Stimulated activated CD4-positive, alpha-beta T cell treated with anti-CD3 and anti-CD28 coated beads, TNF-alpha, amount 100 ng/mL, for 48 hours (primary cell): ENCODE measurements around the gene TMEM44.

Experiments
- DNase-seq, 3 donors: peaks; one replicate each; pipeline ENCODE4 v3.0.0-alpha.2; 2020; ENCODE audit warnings: low read depth in 3 of 3

The TMEM44 gene

DNA sequence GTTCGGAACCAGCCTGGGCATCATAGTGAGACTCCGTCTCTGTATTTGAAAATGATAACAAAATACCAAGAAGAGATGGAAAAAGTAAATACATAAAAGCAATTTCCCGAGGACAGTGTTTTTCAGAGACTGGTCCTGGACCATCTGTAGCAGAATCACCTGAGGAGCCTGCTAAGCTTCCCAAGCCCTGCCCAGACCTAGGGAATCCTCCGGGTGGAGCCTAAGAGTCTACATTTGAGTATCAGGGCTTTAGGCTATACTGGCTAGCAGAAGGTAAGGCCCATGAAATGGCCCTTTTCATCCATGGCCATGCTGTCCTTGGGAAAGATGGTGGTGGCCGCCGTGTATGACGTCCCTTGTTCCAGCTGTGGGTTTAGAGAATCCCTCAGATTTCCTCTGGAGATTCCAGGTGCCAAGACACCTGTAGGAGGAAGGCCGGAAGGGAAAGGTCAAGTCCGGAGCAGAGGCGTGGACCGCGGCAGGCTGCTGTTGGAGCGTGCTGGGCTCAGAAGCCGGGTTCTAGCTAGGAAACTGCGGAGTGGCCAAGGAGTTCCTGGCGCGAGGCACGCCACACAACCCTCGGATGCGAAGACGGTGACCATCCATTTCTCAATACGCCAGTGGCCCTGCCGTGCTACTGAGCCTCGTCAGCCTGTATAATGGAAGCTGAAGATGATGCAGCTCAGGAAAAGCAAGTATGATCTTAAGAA, 50.9 kb downstream of the TMEM44 start:
- DNase-seq: no peak

DNA sequence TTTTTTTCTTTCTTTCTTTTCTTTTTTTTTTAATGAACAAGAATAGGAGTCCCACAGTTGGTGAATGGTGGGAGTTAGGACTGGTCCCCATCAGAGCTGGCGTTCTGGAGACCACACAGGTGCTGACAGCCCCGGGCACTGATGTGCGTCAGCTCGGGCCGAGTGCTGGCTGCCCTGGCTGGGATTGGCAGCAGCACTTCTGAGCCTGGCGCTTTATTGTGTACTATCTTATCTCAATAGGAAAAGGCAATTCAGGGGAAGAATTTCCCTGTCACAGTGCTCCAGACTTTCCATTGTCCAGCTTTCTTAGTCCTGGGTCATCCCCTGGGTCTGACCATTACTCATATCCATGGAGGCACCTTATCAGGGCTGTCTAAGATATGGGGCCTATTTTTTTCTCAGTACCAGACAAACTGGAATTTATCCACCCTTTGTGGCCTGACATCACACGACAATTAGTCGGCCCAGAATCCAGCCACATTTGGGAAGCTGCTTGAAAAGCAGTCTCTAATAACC, 54.1 kb downstream of the TMEM44 start:
- DNase-seq: no peak

DNA sequence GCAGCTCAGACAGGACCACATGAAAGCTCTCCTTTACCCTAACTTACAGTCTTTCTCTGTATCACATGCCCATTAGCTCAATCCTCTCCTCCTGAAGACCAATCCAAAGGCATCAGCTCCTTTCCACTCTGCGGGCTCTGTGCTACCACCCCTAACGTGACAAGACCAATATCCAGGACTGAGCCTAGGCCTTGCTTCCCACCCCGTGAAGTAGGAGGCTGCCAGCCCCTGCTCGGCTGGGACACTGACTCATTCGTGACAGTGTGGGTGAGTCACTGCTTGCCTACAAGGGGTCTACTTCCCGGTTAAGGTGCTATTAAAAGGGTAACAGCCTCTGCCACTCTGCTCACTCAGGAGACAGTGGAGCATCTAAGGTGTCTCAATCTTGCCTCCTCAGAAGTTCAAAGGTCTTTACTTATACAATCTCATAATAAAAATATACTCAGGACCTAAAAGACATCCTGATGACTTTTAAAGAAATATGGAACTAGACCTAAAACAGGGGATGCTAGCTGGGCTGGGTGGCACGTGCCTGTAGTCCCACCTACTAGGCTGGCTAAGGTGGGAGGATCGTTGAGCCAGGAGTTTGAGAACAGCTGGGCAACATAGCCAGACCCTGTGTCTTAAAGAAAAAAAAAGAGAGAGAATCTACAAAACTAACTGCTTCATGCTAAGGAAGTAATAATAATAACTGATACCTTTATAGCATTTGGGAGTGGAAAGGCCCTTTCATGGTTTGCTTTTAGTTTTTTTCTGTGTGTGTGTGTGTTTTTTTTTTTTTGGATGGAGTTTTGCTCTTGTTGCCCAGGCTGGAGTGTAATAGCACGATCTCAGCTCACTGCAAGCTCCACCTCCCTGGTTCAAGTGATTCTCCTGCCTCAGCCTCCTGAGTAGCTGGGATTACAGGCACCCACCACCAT, 55.0 kb downstream of the TMEM44 start:
- peak in 1 of 3 donors; percentile 19 for DNase-seq

DNA sequence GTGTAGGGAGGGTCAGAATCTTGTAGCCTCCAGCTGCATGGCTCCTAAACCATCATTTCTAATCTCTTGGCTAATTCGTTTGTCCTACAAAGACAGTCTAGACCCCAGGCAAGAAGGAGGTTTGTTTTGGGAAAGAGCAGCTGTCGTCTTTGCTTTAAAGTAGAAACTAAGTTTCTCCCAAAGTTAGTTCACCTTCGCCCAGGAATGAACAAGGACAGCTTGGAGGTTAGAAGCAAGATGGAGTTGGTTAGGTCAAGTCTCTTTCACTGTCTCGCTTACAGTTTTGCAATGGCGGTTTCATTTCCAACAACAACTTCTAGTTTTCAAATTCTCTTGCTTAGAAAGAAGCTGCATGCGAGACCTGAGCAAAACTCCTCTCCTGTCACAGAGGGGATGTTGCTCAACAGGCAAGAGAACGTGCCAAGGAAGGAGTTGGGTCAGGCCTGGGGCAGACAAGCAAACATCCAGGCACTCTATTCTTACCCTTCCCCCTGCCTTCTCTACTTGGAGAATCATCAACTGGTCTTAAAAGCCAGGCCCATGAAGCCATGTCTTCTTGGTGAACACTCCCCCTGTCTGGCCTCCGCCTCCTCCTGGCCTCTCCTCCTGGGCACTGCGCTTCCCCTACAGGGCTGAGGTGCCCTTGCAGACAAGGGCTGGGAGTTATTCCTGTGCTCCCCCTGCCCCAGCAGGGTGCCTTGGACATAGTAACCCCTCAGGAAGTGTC, 57.6 kb downstream of the TMEM44 start:
- no peak for DNase-seq

DNA sequence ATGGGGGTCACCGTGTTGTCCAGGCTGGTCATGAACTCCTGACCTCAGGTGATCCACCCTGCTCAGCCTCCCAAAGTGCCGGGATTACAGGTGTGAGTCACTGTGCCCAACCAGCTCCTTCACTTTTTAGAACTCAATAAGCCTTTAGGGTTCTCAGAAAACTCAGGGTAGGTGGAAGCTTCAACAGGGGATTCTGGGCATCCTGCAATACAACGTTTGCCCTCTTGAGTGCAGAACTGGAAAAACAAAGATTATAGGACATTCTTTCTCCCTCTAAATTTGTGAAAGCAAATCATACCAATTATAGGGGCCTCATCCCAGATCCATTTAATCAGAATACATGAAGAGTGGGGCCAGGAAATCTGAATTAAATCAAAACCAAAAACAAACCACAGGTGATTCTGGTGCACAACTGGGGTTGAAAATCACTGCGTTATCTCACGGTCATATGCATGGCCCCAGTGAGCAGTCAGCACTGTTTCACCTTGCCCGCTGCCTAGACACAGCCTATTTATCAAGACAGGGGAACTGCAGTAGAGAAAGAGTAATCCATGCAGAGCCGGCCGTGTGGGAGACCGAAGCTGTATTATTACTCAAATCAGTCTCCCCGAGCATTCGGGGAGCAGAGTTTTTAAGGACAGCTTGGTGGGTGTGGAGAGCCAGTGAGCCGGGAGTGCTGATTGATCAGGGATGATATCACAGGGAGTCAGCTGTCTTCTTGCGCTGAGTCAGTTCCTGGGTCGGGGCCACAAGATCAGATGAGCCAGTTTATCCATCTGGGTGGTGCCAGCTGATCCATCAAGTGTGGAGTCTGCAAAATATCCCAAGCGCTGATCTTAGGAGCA, 58.4 kb downstream of the TMEM44 start:
- no peak for DNase-seq

DNA sequence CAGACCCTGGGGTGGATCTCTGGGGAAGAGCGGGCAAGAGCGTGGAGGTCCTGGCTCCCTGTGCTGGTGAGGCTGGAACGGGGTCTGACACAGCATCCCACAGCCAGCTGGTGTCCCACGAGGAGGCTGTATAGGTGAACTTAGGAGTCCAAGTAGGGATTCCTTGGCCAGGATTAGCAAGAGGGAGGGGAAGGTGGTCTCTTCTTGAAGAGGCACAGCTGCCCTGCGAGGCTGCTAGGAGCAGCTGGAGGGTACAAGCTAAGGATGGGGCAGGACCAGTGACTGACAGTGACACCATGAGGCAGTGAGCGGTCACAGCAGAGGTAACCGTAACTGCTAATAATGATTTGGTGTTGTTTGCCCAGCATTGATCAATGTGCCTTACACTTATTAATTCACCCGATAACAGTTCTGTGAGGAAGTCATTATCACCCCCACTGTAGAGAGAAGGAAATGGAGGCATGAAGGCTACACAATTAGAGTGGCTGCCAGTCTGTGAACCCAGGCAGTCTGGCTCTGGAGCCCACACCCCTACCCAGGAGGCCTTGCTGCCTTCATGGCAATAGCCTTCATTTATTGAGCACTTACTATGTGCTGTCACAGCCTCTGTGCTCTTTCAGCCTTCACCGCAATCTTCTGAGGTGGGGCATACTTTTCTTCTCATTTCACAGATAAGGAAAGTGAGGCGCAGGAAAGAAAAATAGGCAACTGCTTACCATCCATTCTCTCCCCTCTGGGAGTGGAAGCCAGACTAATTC, 59.4 kb downstream of the TMEM44 start:
- DNase-seq: peak in 1 of 3 donors; percentile 18

DNA sequence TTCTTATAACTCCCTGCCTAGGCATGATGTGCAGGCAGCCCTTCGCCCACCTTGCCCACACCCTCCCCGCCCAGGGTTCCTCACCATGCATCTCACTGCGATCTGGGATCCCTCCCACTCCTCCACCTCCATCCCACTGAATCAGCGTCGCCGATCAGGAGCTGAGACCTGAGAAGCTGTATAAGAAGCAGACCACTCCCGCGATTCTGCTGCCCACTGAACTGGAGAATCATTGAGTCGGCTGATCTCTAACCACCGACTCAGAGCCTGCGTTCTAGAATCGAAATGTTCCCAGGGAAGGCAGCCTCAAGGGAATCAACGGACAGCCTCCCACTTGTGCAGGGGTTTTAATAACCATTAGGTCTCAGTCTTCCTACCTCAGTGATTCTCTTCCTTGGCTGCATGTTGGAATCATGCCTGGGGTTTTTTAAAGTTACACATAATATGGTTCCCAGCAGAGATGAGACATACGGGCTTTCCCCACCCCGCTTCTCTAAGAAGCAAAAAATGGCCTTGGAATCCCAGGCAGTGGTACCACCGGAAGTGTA, 60.2 kb downstream of the TMEM44 start:
- no peak for DNase-seq

DNA sequence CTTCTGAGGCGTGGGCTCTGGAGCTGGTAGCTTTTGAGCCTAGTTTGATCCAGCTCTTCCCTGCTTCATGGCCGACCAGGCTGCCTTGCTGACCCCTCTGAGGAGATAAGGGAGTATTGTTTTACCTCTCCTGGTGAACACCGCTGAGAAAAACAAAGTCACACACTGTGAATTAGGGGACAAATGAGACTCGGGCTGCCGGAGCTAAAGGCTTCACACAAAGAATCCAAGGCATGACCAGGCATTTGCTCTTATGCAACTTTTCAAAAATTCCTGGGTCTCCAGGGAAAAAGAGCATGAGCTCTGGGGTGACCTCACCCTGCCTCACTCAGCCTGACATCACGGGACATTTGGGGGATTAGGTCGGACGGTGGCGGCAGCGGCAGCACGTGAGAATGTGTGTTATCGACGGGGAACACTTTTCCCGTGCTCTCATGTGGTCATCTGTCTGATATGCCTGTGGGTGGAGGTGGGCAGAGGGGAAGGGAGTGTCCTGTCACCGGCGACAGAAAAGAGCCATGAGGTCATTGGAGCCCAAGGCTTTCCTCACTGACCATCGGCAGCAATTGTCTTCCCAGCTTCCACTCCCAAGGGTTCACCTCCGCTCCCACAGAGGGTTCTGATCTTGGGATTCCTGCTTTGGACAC, 61.0 kb downstream of the TMEM44 start:
- no peak for DNase-seq

DNA sequence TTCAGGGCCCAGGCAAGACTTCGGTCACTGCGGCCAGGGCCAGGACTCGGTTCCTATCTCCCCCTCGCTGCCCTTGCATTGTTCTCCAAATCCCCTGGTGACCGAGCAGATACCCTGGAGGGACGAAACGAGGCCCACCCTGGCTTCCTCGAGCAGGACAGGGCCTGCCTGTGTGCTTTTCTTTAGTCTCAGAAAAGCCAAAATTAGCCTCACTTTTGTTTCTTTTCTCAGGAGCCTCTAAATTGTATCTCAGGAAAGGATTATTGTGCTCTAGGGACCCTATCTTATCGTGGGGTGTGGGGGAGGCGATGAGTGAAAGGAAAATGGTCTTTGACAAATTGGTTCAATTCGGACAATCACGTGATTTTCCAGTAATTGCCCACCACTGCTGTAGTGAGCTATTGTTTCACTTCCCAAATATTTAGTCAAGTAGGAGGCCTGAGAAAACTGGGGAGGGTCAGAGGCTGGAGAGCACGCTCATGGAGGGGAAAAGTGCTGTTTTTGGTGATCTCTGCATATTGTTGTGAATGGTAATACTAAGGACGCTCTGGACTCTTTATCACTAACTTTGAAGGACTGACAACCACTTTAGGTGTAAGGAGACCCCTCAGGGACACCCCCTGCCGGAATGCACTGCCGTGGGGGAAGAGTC, 61.6 kb downstream of the TMEM44 start:
- DNase-seq: no peak

DNA sequence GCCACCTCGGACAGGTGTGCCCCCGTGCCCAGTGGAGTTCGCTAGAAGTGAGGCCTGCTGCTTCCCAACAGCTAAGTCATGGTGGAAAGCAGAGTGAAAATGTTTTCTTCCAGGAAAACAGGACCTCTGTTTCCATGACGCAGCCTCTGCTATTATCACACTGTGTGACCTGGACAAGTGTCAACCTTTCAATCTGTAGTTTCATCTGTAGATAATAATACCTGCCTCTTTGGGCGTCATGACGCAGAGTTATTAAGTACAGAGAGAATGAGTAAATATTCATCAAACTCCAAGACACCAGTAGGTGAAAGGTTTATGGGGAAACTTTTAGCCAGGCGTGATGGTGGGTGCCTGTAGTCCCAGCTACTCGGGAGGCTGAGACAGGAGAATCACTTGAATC, 62.3 kb downstream of the TMEM44 start:
- no peak for DNase-seq

DNA sequence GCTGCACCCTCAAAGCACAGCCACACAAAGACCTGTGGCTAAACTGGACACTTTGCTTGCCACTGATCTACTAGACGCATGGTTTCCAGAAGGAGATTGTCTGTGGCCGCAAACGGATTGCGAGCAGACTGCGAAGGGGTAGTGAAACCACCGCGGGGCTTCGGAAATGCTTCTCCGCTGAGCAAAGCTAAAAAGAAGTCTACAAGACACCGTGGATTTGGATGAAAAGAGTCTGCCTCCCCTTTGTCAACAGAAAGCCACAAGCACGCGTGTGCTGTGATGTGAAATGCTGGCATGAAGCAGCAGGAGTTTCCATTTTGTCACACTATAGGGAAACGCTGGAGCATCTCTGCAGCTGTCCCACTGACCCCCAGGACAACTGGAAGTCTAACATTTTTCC, 63.0 kb downstream of the TMEM44 start:
- no peak for DNase-seq

DNA sequence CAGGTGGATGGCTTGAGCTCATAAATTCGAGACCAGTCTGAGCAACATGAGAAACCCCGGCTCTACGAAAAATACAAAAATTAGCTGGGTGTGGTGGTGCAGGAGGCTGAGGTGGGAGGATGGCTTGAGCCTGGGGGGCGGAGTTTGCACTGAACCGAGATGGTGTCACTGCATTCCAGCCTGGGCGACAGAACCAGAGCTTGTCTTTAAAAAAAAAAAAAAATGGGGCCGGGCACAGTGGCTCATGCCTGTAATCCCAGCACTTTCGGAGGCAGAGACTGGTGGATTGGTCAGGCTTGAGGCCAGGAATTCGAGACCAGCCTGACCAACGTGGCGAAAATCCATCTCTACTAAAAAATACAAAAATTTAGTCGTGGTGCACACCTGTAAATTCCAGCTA, 64.0 kb downstream of the TMEM44 start:
- DNase-seq: no peak

DNA sequence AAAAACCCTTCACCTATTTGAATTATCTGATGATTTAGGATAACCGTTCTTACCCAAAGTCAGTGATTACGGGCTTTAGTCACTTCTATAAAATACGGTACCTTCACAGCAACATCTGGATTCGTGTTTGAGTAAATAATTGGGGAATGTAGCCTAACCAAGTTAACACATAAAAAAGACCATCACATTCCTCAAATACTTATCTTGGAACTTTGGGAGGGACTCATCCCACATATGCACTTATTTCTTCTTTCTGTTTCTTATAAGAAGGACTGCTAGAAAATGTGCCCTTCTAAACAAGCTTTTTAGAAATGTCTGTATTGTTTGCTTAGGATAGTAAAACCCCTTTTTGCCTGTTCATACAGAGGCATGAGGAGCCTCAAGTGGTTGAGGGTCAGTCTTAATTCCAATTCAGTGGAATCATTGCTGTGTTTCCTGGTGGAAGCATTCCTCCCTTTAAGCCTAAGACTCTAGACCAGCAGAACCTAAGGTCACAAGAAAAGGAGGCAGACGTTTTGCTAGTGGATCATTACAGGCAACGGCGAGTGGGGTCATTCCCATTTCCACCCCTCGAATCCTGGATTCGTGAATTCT, 67.5 kb downstream of the TMEM44 start:
- DNase-seq: no peak

DNA sequence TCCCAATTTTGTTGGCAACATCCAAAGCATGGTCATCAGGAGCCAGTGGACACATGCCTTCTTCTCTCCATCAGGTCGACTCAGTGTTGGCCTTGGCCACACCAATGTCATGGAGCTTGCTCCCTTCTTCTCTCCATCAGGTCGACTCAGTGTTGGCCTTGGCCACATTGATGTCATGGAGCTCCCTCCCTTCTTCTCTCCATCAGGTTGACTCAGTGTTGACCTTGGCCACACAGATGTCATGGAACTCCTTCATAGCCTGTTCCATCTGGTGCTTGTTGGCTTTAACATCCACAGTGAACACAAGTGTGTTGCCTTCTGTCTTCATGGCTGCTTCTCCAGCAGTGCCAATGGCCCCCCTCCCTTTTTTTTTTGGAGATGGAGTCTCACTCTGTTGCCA, 70.2 kb downstream of the TMEM44 start:
- DNase-seq: no peak

DNA sequence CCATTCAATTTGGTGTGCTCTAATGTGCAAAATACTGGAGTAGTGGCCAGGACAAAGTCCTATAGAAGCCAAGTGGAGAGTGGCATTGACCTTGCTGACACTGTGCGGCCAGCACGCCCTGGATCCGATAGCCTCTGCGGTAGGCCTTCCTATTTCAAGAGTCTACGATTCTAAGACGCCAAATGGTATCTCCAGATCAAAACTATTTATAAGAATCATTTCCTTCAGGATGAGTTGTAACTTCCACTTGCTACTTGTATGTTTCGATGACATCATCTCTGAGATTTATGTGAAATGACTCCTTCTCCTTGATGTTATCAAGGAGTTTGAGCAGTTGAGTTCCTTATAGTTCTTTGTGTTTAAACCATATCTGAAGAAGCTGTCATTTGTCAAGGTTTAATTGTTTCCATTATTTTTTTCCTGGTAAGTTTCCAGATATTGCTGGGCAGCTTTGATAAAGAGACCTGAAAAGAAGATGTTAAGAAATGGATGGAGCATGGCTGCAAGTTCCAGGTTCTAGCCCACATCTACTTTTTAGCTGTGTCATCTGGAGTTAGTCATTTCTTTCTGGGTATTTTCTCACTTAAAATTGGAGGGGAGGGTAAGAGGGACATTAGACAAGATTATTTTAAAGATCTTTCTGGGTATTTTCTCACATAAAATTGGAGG, 71.8 kb downstream of the TMEM44 start:
- DNase-seq: no peak

DNA sequence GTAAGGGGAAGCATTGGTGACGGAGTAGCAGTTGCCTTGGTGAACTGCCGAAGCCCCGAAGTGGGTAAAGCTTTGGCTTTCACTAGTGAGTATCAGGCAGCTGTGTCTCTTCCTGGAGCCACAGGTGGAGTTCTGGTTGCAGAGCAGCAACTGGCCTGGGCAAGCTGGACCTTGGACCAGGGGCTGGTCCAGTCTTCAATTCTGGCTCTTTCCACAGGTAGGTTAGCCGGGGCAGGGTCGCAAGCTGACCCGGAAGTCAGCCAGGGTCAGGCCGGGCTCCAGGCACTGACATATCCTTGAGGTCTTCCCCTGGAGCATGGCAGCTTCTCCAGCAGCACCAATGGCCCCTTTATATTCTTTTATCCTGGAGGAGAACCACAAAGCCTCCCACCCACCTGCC, 73.2 kb downstream of the TMEM44 start:
- DNase-seq: no peak

DNA sequence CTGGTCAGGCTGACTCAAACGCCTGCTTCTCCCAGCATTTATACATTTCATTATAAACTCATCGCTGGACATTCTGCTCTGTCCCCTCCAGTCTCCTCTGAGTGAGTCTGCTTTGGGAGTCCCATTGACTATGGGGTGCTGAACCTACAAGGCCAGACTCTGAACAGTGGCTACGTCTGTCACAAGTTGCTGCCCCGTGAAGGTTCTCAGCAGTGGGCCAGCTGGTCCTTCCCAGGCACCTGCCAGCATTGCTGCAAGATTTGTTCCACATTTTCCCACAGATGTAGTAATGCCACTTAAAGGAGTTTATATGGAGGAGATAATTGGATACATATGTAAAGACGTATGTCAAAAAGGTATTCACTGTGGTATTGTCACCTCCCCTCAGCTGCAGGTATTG, 73.7 kb downstream of the TMEM44 start:
- no peak for DNase-seq
